HG03025 (cell line): ENCODE results near the gene TMEM38A.

Experiments
- ATAC-seq: cut with Tn5 transposase; IDR thresholded peaks from one replicate; pipeline ENCODE4 v1.9.1; 2021; ENCODE audit warnings: mild to moderate bottlenecking, moderate library complexity; ENCODE audit not compliant: unreplicated experiment, low FRiP score

Gene TMEM38A

DNA sequence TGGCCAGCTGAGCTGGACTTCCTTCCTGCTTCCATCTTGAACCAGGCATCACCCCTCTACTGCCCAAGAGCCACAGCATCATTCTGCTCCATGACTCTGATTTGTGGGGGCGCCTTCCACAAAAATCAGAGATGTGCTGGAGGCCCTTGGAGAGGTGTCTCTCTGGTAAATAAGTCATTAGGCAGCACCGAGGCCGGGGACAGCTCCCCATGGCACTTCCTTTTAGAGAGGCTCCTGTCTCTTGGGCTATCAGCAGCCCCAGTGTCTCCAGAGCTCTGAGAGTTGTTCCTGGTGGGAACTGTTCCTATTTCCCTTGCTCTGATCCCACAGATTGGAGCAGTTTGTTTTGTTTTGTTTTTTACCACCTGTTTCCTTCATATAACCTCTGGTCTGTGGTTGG lies 78.6 kb downstream of the TMEM38A start:
- ATAC-seq: no peak
